GM13976 (cell line): ENCODE data around the gene KCNE4.

ENCODE experiments used
- DNase-seq: peaks from one replicate; pipeline ENCODE4 v3.0.0; 2012; ENCODE audit warnings: low spot score
- CTCF ChIP-seq: IDR thresholded peaks from 2 replicates; pipeline ENCODE4 v1.5.1; 2012; ENCODE audit warnings: borderline replicate concordance, mild to moderate bottlenecking; ENCODE audit not compliant: insufficient read depth; ENCODE audit errors: extremely low read depth, missing control alignments, control extremely low read depth
- in situ Hi-C: fragments of 300-500 bp; cut with MboI; formaldehyde crosslinking; loops from one replicate; pipeline ENCODE4 v1.12.0; 2022; ENCODE audit warnings: low sequenced_read_pairs, mixed read lengths, inconsistent platforms; ENCODE audit not compliant: unreplicated experiment

KCNE4 gene

GRCh38 chr2:223082706-223083105 lies 30.7 kb downstream of the KCNE4 start:
- DNase-seq, result no peak
- in situ Hi-C loops, result no loop called here
- no peak for TF ChIP-seq CTCF

GRCh38 chr2:223083402-223084070 lies 31.5 kb downstream of the KCNE4 start:
- no peak for TF ChIP-seq CTCF
- DNase-seq, result no peak
- in situ Hi-C loops, result no loop called here

- no peak for TF ChIP-seq CTCF
- no peak for DNase-seq
- in situ Hi-C loops, result no loop called here
Measured at GRCh38 chr2:223084873-223085272, 32.9 kb downstream of the KCNE4 start.

- in situ Hi-C loops, result no loop called here
- TF ChIP-seq CTCF, result no peak
- DNase-seq, result no peak
Measured at GRCh38 chr2:223086370-223086981, 34.5 kb downstream of the KCNE4 start.

GRCh38 chr2:223087466-223087865 lies 35.5 kb downstream of the KCNE4 start:
- DNase-seq, result no peak
- TF ChIP-seq CTCF, result no peak
- in situ Hi-C loops, result no loop called here

- TF ChIP-seq CTCF, result no peak
- in situ Hi-C loops, result no loop called here
- no peak for DNase-seq
Measured at GRCh38 chr2:223088866-223089265, 36.9 kb downstream of the KCNE4 start.
